Fibroblast of villous mesenchyme (primary cell): ENCODE data around the gene FZR1. TPM values are rescaled to one million over a fixed set of nuclear protein-coding genes. Genes with fewer than 3 reads are reported as not detected.

ENCODE experiments used
- DNase-seq: peaks from one replicate; pipeline ENCODE4 v3.0.0-alpha.2; 2010; ENCODE audit warnings: low read depth
- H3K4me3 ChIP-seq: 2 replicates; pipeline ENCODE4 v1.5.1; 2011; ENCODE audit warnings: low read depth, mild to moderate bottlenecking, low read length
- CTCF ChIP-seq: IDR thresholded peaks from 2 replicates; pipeline ENCODE4 v1.5.1; 2012; ENCODE audit warnings: low read depth, mild to moderate bottlenecking, low read length; ENCODE audit not compliant: insufficient read depth
- small RNA-seq: library from RNA; depleted of rRNA; stranded (forward); fragments of <200 nt; gene quantifications from one replicate; pipeline ENCODE3, GENCODE V24; 2012
- total RNA-seq: library from RNA; depleted of rRNA; stranded (reverse); fragments of >200 nt; gene quantifications from 2 replicates; pipeline ENCODE4 v1.2.3, GENCODE V29; 2012

FZR1 gene
- total RNA-seq, 1 donor, result 37.6 TPM

GRCh38 chr19:3585301-3586126 lies 79.4 kb downstream of the FZR1 start, which contains the start of gene GIPC3:
Gene GIPC3 (plus strand): TSS chr19:3585478. CDS start chr19:3585598, 120 bp downstream.
- no peak for DNase-seq
- peak within 1 kb of the TSS; percentile 61 for H3K4me3 ChIP-seq
- TF ChIP-seq CTCF, result no peak

GRCh38 chr19:3586127-3586626 lies 80.1 kb downstream of the FZR1 start:
- no peak for DNase-seq
- peak overlapping the region; percentile 61 for H3K4me3 ChIP-seq
- TF ChIP-seq CTCF, result peak; percentile 63

GRCh38 chr19:3586707-3587346 lies 80.7 kb downstream of the FZR1 start:
- no peak for DNase-seq
- no peak overlapping the region for H3K4me3 ChIP-seq
- no peak for TF ChIP-seq CTCF

Small RNA genes within 50 kb of the gene (small RNA-seq; reads per million reads assigned to genes)
- gene AC005786.1 (not detected), gene RF00212 (not detected)

Other genes with a start within 250 kb of the FZR1 start
- 42.7 and 56.0 TPM in 2 replicates for gene NFIC, start 139.7 kb upstream of the FZR1 start, total RNA-seq
- not detected in 2 replicates for gene SMIM24, start 25.8 kb upstream of the FZR1 start, total RNA-seq
- not detected in 2 replicates for gene SMIM44, start 22.9 kb upstream of the FZR1 start, total RNA-seq
- gene DOHH, start 5.6 kb upstream of the FZR1 start, total RNA-seq, result 10.4 and 11.6 TPM in 2 replicates
- gene TEKTIP1, start 32.9 kb downstream of the FZR1 start, total RNA-seq, result not detected in 2 replicates
- 137 and 139 TPM in 2 replicates for gene MFSD12, start 51.3 kb downstream of the FZR1 start, total RNA-seq
- gene HMG20B, start 66.6 kb downstream of the FZR1 start, total RNA-seq, result 72.5 and 124 TPM in 2 replicates
- gene GIPC3, start 79.2 kb downstream of the FZR1 start, total RNA-seq, result 0.32 and 0.43 TPM in 2 replicates
- gene TBXA2R, start 100.6 kb downstream of the FZR1 start, total RNA-seq, result 4.3 and 4.8 TPM in 2 replicates
- gene CACTIN, start 120.5 kb downstream of the FZR1 start, total RNA-seq, result 17.7 and 24.8 TPM in 2 replicates
- 40.6 and 46.2 TPM in 2 replicates for gene PIP5K1C, start 194.2 kb downstream of the FZR1 start, total RNA-seq
- not detected in 2 replicates for gene TJP3, start 202.1 kb downstream of the FZR1 start, total RNA-seq